HG03159 (cell line): ENCODE measurements around the gene DNM1L.
A peak's percentile ranks its signal among the peaks of the same experiment; 100 is the strongest.

ENCODE experiments used
- ATAC-seq: cut with Tn5 transposase; IDR thresholded peaks from one replicate; pipeline ENCODE4 v1.9.1; 2021; ENCODE audit warnings: mild to moderate bottlenecking, moderate library complexity; ENCODE audit not compliant: unreplicated experiment

The DNM1L gene

DNA sequence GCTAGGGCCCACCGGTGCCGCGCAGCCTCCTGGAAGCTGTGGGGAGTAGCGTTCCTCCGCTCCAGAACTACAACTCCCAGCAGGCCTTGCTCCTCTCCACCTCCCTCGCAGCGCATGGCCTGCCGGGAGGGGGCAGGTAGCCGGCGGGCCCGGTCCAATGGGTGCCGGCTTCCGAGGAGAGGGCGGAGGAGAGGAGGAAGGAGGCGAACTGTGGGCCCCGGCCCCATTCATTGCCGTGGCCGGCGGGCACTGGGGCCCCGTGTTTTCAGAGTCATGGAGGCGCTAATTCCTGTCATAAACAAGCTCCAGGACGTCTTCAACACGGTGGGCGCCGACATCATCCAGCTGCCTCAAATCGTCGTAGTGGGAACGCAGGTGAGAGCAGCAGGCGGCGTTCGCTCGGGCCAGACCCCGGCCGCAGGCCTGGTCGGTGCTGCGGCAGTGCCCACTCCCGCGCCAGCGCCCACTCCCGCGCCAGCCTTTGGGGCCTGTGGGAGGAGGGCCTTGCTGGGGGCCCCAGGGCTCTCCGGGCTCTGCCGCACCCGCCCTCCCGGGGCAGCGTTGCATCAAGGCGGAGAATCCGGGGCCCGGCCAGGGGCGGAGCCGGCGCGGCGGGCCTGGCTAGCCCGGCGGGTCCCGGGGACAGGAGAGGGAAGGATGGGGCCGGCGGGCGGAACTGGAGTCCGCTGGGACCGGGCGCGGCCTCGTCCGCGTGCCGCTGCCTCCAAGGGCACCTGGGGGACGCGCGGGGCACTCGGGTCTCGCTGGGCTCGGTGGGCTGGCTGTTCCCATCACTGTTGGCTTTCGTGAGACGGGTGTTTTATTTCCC lies at the start of gene DNM1L:
Gene DNM1L (plus strand): TSS at position 211 of the 829 bp plus-strand sequence. CDS start 63 bp downstream, at position 274.
- ATAC-seq: peak; percentile 97

GRCh38 chr12:32641287-32641901 lies 37.7 kb upstream of the DNM1L start:
- ATAC-seq: no peak

GRCh38 chr12:32644431-32644830 lies 34.7 kb upstream of the DNM1L start:
- no peak for ATAC-seq

- no peak for ATAC-seq
Observed at GRCh38 chr12:32647275-32647674, 31.8 kb upstream of the DNM1L start.

DNA sequence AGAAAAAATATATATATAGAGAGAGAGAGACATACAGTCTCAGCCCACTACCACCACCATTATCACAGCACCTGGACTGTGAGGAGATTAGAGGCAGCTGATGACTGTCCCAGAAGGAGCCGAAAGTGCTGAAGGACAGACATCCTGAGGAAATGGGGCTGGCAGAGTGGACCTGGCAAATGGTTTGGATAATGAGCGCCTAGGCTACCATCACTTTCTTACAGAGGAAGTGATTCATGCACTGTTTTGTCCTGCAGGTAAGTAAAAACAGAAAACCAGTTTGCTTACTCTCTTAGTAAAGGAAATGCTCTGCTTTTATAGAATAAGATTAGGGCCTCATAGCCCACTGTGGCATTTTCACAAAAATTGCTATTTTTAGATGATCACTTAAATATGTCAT lies 28.6 kb upstream of the DNM1L start:
- no peak for ATAC-seq

- no peak for ATAC-seq
Observed at GRCh38 chr12:32651151-32651955, 27.7 kb upstream of the DNM1L start.

- no peak for ATAC-seq
Observed at GRCh38 chr12:32651956-32652210, 27.2 kb upstream of the DNM1L start.

DNA sequence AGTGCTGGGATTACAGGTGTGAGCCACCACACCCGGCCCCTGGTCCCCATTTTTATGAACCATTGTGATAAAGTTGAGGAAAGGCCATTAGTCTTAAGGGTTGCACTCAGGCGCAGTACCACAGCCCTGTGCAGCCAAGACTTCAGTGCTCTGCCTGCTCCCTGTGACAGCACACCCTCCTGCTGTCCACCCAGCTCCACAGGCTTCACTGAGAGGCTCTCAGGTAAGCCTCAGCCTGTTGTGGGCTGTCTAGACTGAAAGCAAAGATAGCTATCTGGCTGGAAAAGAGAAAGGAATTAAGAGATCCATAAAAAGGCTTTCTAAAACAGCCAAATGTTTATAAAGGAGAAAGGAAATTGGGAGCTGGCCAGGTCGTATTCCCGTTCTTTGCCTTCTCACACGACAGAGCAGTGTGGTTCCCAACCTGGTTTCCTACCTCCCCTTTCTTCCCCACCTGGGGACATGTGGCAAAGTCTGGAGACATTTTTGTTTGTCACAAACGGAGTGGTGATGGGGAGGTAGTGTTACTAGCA lies 19.1 kb upstream of the DNM1L start:
- no peak for ATAC-seq

- no peak for ATAC-seq
Observed at GRCh38 chr12:32661706-32662105, 17.4 kb upstream of the DNM1L start.

DNA sequence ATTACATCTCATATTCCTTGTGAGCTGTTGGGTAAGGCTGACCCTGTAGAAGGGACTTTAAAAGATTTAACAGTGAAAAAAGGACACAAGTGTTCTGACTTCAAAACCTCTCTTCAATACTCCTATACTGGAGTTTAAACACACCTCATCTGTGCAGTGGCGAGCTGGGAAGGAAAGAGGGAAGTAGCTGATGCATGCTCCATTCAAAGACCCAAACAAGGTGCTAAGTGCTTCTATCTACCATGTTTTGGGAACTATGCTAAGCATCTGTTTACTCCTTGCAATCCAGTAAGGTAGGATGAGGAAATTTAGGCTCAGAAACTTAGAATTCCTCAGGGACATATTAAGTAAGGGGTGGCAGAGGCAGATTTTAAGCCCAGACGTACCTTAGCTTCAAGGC lies 16.4 kb upstream of the DNM1L start:
- no peak for ATAC-seq

GRCh38 chr12:32666018-32666417 lies 13.1 kb upstream of the DNM1L start:
- ATAC-seq: no peak

DNA sequence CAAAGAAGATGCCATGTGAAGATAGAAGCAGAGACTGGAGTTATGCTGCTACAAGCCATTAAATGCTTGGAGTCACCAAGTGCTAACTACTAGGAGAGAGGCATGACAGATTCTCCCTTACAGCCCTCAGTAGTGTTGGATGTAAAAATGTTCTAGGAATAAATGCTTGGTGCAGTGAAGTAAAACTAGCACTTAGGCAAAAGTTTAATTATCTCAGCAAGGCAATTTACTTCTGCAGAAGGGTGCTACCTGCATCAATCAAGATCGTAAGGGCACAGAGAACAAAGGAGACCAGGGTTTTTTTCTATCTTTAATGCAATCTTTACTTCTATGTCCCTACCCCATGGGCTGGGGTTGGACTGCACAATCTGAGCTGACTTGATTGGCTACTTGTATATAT lies 9.5 kb upstream of the DNM1L start:
- ATAC-seq: no peak

GRCh38 chr12:32671930-32672780 lies 6.9 kb upstream of the DNM1L start:
- ATAC-seq: no peak

DNA sequence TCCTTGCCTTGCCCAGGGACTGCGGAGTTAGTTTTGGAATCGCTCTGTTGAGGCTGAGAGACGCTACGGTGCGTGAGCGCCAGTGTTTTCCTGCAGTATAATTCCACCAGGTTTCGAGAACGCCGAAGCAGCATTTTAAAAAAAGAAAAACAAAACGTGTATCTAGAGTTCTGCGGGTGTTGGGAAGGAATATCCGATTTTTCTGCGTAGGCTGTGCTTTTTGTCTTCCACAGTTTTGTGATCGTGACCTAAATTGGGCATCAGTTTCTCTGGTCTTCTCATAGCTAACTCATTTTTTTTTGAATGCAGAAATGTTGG lies 778 bp downstream of the DNM1L start:
- ATAC-seq: no peak

GRCh38 chr12:32680787-32681186 lies 1.7 kb downstream of the DNM1L start:
- ATAC-seq: no peak

DNA sequence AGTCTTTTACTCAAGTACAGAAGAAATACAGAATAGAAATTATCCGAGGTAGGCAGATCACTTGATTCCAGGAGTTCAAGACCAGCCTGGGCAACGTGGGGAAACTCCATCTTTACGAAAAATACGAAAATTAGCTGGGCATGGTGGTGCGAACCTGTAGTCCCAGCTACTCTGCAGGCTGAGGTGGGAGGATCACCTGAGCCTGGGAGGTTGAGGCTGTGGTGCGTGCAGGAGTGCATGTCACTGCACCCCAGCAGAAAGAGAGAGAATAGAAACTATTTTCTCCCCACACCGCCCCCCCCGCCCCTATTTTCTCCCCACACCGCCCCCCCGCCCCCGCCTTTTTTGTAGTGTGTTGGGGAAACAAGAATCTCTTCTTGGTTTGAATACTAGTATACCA lies 2.2 kb downstream of the DNM1L start:
- no peak for ATAC-seq

DNA sequence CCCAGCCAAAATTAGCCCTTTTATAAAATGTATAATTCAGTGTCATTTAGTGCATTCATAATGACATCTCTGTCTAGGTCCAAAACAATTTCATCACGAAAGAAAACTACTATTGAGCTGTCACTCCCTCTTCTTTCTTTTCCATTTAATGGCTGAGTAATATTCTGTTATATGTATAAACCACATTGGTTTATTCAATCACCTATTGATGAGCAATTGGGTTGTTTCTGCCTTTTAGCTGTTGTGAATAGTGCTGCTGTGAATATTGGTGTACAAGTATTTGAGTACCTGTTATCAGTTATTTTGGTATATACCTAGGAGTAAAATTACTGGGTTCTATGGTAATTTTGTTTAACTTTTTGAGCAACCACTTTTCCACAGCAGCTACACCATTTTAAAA lies 7.2 kb downstream of the DNM1L start:
- ATAC-seq: no peak

DNA sequence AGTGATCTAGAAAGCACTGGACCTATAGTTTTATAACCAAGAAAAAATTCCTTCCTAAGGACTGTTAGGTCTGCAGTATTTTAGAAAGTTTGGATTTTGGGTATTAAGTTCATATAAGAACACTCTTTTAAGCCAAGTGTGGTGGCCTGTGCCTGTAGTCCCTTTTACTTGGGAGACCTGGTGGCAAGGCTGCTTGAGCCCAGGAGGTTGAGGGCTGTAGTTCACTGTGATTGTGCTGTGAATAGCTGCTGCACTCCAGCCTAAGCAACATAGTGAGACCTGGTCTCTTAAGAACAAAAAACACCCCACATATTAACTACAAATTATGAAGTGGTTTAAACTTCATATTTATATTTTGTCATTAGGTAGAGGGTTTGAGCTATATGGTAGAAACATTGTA lies 9.7 kb downstream of the DNM1L start:
- ATAC-seq: no peak

DNA sequence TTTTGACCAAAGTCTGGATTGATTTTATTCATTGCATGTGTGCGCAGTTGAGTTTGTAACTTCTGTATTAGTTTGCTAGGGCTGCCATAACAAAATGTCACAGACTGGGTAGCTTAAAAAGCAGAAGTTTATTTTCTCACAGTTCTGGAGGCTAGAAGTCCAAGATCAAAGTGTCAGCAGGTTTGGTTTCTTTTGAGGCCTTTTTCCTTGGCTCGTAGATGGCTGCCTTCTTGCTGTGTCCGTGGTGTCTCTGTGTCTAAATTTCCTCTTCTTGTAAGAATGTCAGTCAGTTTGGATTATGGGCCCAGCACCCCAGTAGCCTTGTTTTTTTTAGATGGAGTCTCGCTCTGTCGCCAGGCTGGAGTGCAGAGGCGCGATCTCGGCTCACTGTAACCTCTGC lies 11.8 kb downstream of the DNM1L start:
- ATAC-seq: no peak

GRCh38 chr12:32692358-32692757 lies 13.3 kb downstream of the DNM1L start:
- ATAC-seq: no peak

DNA sequence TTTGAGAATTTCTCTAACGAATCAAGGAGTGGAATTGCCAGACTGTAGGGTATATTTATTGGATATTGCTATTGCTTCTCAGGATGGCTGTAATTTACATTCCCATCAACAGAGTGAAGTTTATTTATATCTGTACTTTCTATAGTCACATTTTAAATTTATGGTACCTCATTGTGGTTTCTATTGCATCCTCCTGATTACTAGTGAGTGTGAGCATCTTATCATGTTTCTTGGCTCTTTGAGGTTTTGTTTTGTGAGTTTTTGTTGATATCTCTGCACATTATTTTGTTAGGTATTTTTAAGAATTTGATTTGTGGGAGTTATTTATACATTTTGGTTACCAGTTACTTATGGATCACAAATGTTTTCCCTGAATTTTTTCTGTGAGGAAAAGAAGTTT lies 13.9 kb downstream of the DNM1L start:
- ATAC-seq: no peak
